Measurements from ENCODE around the gene PAK6.

The PAK6 gene

DNA sequence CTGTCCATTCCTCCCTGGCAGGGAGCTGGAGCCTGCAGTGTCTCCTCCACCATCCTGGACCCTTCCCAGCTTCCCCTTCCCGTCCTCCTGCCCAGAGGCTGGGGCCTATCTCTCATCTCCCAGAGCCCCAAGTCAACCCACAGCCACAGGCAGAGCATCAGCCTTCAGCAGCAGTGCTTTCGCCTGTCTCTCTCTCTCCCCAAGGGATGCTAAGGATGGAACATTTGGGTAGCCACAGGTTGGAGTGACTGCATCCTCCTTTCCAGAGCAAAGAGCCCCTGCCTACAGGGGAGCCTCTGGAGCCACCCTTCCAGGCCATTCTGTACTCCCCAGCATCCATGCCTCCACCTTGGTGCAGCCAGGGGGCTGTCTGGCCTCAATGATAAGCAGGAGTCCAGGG lies 64.7 kb downstream of the PAK6 start:
- in situ Hi-C loops (cut with HindIII; ENCODE audit: low sequenced_read_pairs): no loop called here
- no peak overlapping the region for H3K4me3 ChIP-seq (ENCODE audit: low read depth, low read length)
- TF ChIP-seq, protein P1, sequence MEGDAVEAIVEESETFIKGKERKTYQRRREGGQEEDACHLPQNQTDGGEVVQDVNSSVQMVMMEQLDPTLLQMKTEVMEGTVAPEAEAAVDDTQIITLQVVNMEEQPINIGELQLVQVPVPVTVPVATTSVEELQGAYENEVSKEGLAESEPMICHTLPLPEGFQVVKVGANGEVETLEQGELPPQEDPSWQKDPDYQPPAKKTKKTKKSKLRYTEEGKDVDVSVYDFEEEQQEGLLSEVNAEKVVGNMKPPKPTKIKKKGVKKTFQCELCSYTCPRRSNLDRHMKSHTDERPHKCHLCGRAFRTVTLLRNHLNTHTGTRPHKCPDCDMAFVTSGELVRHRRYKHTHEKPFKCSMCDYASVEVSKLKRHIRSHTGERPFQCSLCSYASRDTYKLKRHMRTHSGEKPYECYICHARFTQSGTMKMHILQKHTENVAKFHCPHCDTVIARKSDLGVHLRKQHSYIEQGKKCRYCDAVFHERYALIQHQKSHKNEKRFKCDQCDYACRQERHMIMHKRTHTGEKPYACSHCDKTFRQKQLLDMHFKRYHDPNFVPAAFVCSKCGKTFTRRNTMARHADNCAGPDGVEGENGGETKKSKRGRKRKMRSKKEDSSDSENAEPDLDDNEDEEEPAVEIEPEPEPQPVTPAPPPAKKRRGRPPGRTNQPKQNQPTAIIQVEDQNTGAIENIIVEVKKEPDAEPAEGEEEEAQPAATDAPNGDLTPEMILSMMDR (IDR thresholded peaks at IDR 0.05; ENCODE audit: low read depth, low read length, missing control alignments): no peak
- no peak for DNase-seq (ENCODE audit: low read depth)

GRCh38 chr15:40305281-40305680 lies 66.4 kb downstream of the PAK6 start:
- no peak for DNase-seq (ENCODE audit: low read depth)
- no peak overlapping the region for H3K4me3 ChIP-seq (ENCODE audit: low read depth, low read length)
- TF ChIP-seq, protein P1 (IDR thresholded peaks at IDR 0.05; ENCODE audit: low read depth, low read length, missing control alignments): no peak
- in situ Hi-C loops (cut with HindIII; ENCODE audit: low sequenced_read_pairs): no loop called here

- in situ Hi-C loops (cut with HindIII; ENCODE audit: low sequenced_read_pairs): no loop called here
- no peak for DNase-seq (ENCODE audit: low read depth)
- H3K4me3 ChIP-seq (ENCODE audit: low read depth, low read length): no peak overlapping the region
- TF ChIP-seq, protein P1 (IDR thresholded peaks at IDR 0.05; ENCODE audit: low read depth, low read length, missing control alignments): no peak
These were observed 67.5 kb downstream of the PAK6 start for GRCh38 chr15:40306371-40306770.

- H3K4me3 ChIP-seq (ENCODE audit: low read depth, low read length): no peak overlapping the region
- in situ Hi-C loops (cut with HindIII; ENCODE audit: low sequenced_read_pairs): no loop called here
- TF ChIP-seq, protein P1 (IDR thresholded peaks at IDR 0.05; ENCODE audit: low read depth, low read length, missing control alignments): no peak
- no peak for DNase-seq (ENCODE audit: low read depth)
These were observed 68.0 kb downstream of the PAK6 start for GRCh38 chr15:40306908-40307307.

- H3K4me3 ChIP-seq (ENCODE audit: low read depth, low read length): no peak within 1 kb of the TSS
- no peak for DNase-seq (ENCODE audit: low read depth)
- TF ChIP-seq, protein P1 (IDR thresholded peaks at IDR 0.05; ENCODE audit: low read depth, low read length, missing control alignments): peak; percentile 21
- in situ Hi-C loops (cut with HindIII; ENCODE audit: low sequenced_read_pairs): no loop called here
These were observed 68.8 kb downstream of the PAK6 start, which contains the start of gene PLCB2 for GRCh38 chr15:40307421-40308211. Gene PLCB2, minus strand, starts transcription at chr15:40307935. Its CDS starts 263 bp downstream, at chr15:40307672.

GRCh38 chr15:40309344-40309862 lies 70.5 kb downstream of the PAK6 start:
- TF ChIP-seq, protein P1 (IDR thresholded peaks at IDR 0.05; ENCODE audit: low read depth, low read length, missing control alignments): no peak
- in situ Hi-C loops (cut with HindIII; ENCODE audit: low sequenced_read_pairs): no loop called here
- no peak for DNase-seq (ENCODE audit: low read depth)
- no peak overlapping the region for H3K4me3 ChIP-seq (ENCODE audit: low read depth, low read length)
